Lower leg skin (tissue), 4 donors: ENCODE measurements around the gene DTX2. TPM values are rescaled to one million over a fixed set of nuclear protein-coding genes. Genes with fewer than 3 reads are reported as not detected.
"Not testable (repeated sequence)": the region's sequence is repeated elsewhere in the genome, so short reads cannot be mapped to it uniquely, and the experiment has no call there.

Experiments used
- DNase-seq, 2 donors: peaks; one replicate each; pipeline ENCODE4 v3.0.0-alpha.2; 2019; ENCODE audit warnings: low spot score in 2 of 2
- H3K4me3 ChIP-seq: fragments of 200-600 bp; sonication (generic); 2 replicates; pipeline ENCODE4 v1.5.1; 2017; ENCODE audit warnings: mild to moderate bottlenecking, low read depth; ENCODE audit not compliant: poor library complexity, severe bottlenecking
- WGBS, 2 donors: methylation state at CpG; one replicate each; pipeline ENCODE4 v1.1.5; 2018; 5-methylcytosine and 5-hydroxymethylcytosine counted together
- intact Hi-C: fragments of 100-400 bp; cut with DNase I; formaldehyde crosslinking; loops from one replicate; pipeline ENCODE4 v1.15.0; 2023; ENCODE audit warnings: low total_unique reads
- total RNA-seq, 4 donors: library from RNA; depleted of rRNA; stranded (reverse); fragments of >200 nt; gene quantifications; one replicate each; pipeline ENCODE4 v1.1.0, GENCODE V29; 2016

Gene DTX2
- total RNA-seq, 4 donors from 2014 or later, result 48.2 to 103 (median 57.7) TPM

DNA sequence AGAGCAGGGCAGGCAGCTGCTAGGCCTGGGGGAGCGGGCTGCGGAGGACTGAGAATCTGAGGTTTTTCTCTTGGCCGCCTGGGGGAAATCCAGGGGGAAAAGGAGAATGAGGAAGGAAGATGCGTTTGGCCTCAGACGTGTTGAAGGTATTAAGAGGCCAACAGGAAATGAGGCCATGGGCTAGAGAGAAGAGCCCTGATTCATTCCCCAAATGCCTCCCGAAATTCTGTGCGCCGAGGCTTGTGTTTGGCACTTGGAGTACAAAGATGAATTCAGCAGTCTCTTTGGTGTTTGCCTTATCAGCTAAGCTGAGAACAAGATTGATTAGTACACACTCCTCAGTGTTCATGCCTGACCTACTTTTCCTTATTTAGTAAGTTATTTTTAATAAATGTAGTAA, 4.4 kb downstream of the DTX2 start:
- DNase-seq, intact Hi-C loops, H3K4me3 ChIP-seq: not testable (repeated sequence)
- no CpG with 5 or more reads among the region's 8 CpGs for WGBS, 2 donors

DNA sequence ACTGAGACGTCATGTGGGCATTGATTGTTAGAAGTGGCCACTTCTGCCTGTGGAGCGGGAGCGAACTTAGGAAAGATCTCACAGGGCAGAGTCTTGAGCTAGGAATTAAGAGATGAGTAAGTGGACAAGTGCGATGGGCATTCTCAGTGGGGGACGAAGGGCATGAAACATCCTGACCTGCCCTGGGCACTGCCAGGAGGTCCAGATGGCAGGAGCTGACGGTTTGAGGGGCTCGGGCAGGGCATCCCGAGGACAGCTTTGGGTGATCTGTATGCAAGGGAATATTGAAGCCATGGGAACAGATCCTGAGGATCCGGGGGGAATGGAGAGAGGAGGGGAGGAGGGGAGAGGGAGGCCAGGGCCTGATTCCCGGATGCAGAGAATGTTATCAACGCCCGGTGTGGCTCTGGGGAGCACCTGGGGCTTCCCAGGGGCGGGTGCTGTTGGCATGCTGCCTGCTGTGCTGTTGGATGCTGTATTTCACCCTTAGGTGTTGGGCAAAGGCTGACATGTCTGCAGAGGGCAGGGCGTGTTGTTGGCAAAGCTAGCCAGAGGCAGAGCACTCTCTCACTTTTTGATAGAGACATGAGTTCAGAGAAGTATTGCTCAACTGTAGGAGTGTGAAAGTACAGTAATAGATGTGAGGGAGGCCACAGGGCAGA, 6.4 kb downstream of the DTX2 start:
- 45 to 46% methylated on average over 11 of the region's 14 CpGs for WGBS, 2 donors
- H3K4me3 ChIP-seq, intact Hi-C loops: not testable (repeated sequence)
- DNase-seq, result peak; percentile 72 to 91

- DNase-seq, intact Hi-C loops, H3K4me3 ChIP-seq: not testable (repeated sequence)
- 91 to 95% methylated on average over 4 to 9 of the region's 10 CpGs for WGBS, 2 donors
Observed at GRCh38 chr7:76471556-76472221, 10.2 kb downstream of the DTX2 start.

GRCh38 chr7:76473097-76473496, 11.6 kb downstream of the DTX2 start:
- H3K4me3 ChIP-seq, intact Hi-C loops, DNase-seq: not testable (repeated sequence)
- 92 to 100% methylated on average over 1 to 4 of the region's 6 CpGs for WGBS, 2 donors

- H3K4me3 ChIP-seq, DNase-seq, intact Hi-C loops: not testable (repeated sequence)
- WGBS, 2 donors, result 80% methylated on average over 1 of the region's 11 CpGs; no CpG with 5 or more reads in 1 of the 2 donors
Observed at GRCh38 chr7:76476280-76476679, 14.8 kb downstream of the DTX2 start.

- intact Hi-C loops, DNase-seq, H3K4me3 ChIP-seq: not testable (repeated sequence)
- WGBS, 2 donors, result 50 to 52% methylated on average over 6 to 12 of the region's 24 CpGs
Observed at GRCh38 chr7:76476742-76477474, 15.4 kb downstream of the DTX2 start.

DNA sequence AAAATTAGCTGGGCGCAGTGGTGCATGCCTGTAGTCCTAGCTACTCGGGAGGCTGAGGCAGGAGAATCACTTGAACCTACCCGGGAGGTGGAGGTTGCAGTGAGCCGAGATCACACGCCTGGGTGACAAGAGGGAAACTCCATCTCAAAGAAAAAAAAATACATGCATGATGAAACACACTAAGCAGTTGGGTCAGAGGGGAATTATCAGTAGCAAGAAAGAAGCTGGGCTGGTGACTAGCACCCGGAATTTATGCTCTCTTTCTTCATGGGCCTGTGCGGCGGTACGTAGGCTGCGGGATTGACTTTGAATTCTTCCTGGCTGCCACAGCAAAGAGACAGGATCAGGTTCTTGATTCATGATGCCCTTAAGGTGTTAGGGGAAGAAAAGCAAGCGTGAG, 18.1 kb downstream of the DTX2 start:
- H3K4me3 ChIP-seq, intact Hi-C loops, DNase-seq: not testable (repeated sequence)
- 72 to 83% methylated on average over 7 to 10 of the region's 11 CpGs for WGBS, 2 donors

- DNase-seq, intact Hi-C loops, H3K4me3 ChIP-seq: not testable (repeated sequence)
- 77 to 89% methylated on average over 15 to 28 of the region's 29 CpGs for WGBS, 2 donors
Observed at GRCh38 chr7:76480403-76481253, 19.1 kb downstream of the DTX2 start.

- WGBS, 2 donors, result 94 to 96% methylated on average over 23 to 24 of the region's 24 CpGs
- DNase-seq, intact Hi-C loops, H3K4me3 ChIP-seq: not testable (repeated sequence)
Observed at GRCh38 chr7:76482660-76483059, 21.2 kb downstream of the DTX2 start.

GRCh38 chr7:76483081-76483480, 21.6 kb downstream of the DTX2 start:
- intact Hi-C loops, DNase-seq: not testable (repeated sequence)
- WGBS, 2 donors, result 93 to 98% methylated on average over 6 to 14 of the region's 17 CpGs

GRCh38 chr7:76484456-76484855, 22.9 kb downstream of the DTX2 start:
- intact Hi-C loops, DNase-seq, H3K4me3 ChIP-seq: not testable (repeated sequence)
- 93% methylated on average over 3 of the region's 12 CpGs; no CpG with 5 or more reads in 1 of the 2 donors for WGBS, 2 donors

More at GRCh38 chr7:76483081-76483480, 21.6 kb downstream of the DTX2 start:
- H3K4me3 ChIP-seq, result not testable (repeated sequence)

DNA sequence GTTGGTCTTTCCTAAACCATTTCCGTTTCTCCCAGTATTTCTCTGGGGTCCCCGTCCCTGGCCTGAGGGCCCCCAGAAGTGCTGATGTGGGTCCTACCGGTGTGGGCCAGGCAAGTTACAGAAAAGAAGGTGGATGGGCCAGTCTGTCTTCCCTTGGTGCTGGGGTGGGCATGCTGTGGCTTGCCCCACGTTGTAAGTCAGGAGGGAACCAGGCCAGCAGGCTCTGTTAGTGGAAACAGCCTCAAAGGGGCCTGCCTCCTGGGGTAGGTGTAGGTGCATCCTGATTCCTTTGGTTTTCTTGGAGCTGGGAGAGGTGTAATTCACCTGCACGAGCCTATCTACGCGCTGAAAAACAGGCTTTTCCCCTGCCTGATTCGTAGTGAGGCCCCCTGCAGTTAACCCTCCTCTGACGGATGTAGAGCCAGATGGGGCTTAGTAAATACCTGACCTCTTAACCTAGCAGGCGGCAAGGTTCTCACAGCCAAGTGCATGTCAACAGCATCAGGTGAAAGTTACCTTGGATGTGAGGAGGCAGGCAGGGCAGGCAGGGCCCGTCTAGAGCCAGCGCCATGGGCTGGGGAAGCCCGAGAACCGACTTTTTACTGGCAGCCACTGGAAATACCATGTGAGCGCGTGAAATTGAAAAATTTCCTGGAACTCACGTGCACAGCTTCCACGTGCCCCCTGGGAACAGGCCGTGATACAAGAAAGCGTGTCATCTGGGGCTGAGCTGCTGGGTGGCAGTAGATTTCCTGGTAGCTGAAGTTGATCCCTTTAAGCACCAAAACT, 24.5 kb downstream of the DTX2 start:
- intact Hi-C loops, DNase-seq, H3K4me3 ChIP-seq: not testable (repeated sequence)
- no CpG with 5 or more reads among the region's 20 CpGs for WGBS, 2 donors

DNA sequence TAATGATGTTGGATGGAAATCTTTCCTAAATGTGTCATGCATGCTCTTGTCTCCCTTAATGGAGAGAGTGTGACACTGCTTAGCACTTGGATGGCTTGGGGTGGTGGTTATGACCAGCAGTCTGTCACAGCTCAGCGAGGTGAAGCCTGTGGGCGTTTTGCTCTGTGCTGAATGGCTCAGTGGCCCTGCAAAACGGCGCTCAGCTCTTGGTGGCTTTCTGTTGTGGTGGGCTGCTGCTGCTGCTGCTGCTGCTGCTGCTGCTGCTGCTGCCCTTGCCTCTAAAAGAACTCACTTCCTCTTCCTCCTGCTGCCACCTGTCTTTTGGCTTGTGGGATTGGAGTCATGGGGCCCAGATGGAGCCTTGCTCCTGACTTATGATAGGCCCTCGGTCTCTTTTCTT, 25.1 kb downstream of the DTX2 start:
- WGBS, 2 donors, result 59% methylated on average over 4 of the region's 5 CpGs; no CpG with 5 or more reads in 1 of the 2 donors
- DNase-seq, H3K4me3 ChIP-seq, intact Hi-C loops: not testable (repeated sequence)
